Measurements from ENCODE around the gene MAP3K10.
A peak's percentile ranks its signal among the peaks of the same experiment; 100 is the strongest.
"Not testable (repeated sequence)": the region's sequence is repeated elsewhere in the genome, so short reads cannot be mapped to it uniquely, and the experiment has no call there.

Gene MAP3K10

DNA sequence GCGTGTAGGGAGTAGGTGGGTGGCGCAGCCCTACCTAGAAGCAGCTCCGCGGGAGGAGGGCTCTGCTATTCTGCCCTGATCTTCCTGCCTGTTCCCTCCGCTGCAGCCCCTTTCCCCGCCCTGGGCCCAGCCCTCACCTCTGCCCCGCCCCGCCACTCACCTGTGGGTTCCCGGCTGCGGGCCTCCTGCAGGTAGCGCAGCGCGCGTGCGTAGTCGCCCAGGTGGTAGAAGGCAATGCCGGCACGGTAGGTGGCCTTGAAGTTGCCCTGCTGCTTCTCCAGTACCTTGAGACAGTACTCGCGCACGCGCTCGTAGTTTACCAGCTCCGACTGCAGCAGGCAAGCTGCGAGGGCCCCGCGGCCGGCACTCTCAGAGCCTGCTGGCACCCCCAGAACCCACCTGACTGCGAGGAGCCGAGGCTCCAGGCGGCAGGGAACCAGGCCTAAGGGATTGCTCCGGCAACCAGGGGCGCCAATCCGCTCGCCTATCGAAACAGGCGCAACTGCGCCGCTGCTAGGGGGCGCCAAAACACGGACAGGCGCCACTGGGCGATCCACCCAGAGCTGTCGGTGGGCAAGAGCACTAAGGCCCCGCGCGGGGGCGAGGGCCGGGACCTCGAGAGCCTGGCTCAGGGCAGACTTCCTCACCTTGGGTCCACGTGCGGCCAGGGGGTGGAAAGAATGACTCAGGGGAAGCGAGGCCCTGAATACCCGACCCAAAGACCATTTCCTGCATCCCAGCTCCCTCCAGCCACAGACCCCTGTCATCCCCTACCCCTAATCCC lies 26.0 kb downstream of the MAP3K10 start:
- peak in 1 of 14 donors; percentile 52 for DNase-seq

DNA sequence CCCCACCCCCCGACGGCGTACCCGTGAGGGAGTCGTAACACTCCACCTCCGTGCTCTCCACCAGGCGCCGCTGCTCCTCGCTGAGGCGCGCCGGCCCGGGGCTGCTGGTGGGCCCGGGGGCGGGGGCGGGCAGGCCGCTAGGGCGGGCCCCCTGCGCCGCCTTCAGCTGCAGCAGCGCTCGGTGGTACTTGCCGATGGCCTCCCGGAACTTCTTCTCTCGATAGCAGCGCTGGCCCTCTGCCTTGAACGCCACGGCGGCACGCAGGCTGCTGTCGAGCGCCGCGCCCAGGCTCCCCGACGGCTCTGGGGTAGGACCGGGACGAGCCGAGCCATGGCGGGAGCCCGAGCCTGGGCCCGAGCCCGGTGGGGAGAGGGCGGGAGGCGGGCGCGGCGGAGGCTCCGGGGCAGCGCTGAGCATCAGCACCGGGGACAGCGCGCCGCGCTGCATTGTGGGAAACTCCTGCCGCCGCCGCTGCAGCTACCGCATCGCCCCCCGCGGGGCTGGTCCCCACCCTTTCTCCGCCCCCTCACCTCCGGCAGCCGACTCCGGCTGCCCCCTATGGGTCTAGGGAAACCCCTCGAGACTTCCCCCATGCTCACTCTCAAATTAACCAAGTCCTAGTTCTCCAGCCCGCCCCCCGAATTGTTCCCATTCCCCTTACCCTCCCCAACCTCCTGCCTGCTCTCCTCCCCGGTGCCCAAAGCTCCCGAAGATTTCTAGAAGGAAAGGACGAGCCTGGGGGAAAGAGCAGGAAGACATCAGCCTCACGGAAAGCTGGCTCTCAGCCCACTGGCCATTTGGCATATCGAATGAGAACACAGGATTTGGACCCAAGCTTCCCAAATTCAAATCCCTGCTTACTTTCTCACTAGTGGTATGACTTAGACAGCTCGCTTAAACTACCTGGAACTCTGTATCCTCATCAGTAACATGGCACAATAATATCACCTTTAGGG lies 27.0 kb downstream of the MAP3K10 start, which contains the start of gene TTC9B:
TSS of gene TTC9B (minus strand) at position 451 of the 957 bp plus-strand sequence. CDS start at position 448, 3 bp downstream.
- DNase-seq = peak in 8 of 14 donors; percentile 3 to 71 (median 23)

DNA sequence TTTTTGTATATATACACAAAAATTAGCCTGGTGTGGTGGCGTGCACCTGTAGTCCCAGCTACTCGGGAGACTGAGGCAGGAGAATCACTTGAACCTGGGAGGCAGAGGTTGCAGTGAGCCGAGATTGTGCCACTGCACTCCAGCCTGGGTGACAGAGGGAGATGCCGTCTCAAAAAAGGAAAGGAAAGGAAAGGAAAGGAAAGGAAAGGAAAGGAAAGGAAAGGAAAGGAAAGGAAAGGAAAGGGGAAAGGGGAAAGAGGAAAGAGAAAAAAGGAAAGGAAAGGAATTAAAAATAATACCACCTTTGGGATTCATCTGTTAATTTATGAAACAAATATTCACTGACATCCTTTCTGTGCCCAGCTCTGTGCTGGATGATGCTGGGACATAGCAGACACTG lies 27.8 kb downstream of the MAP3K10 start:
- DNase-seq = not testable (repeated sequence)

DNA sequence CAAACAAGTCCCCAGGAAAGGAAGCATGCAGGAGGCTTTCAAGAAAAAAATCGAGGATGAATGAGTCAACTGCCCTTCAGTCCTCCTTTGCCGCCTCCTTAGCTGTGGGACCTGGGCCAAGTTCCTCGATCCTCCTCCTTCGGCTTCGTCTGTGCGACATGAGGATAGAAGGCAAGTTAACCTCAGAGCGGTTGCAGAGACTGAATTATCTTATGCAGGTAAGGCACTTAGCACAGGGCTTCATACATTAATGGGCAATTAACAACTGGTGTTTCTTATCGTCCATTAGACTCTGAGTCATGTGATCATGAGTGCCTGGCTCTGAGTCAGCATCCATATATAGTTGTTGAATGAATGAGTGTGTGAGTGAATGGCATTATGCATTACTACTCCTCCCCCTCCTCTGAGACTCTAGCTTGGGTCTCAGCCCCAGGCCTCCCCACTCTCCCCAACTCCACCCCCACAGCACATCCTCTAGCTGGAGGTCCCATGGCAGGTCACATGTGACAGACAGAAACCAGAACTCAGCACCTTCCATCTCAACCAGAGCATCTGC lies 28.6 kb downstream of the MAP3K10 start:
- DNase-seq = no peak

DNA sequence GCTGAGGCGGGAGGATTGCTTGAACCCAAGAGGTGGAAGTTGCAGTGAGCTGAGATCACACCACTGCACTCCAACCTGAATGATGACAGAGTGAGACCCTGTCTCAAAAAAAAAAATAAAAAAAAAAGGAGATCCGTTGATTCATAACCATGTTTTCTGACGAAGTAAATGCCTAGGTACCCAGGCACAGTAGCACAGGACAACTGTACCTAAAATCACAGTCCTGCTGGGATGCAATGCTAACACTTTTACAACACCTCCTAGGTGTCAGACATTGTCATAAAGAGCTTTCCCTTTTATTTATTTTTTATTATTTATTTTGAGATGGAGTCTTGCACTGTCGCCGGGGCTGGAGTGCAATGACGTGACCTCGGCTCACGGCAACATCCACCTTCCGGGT lies 29.4 kb downstream of the MAP3K10 start:
- no peak for DNase-seq

DNA sequence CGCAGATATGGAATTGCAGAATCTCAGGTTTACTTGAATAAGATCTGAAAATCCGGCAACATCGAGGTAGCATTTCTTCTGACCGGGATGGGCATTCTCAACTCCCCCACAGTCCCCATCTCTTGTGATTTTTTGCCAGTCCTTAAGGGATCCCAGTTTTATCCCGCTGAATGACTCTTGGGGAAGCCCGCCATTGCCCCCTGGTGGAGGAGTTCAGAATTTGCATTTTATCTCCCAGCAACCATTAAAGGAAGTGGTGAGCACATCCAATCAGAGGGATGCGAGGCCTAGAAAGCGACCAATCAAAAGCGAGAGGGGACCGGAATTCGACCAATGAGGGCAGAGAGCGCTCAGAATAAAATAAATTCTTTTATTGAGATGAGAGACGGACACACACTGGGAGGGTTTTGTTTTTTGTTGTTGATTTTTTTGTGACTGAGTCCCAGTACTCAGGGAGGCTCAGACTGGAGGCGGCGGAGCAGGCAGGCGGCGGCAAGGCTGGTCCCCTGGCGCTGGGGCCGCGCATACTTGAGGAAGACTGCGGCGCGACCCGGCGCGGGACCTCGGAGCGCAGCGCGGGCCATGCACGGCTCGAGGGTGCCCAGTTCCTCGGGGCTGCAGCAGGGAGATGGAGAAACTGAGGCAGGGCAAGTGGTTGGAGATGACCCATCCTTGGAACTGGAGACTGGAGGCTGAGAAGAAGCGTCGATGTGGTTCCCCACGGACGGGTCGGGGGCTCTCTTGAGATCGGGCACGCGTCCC lies 30.8 kb downstream of the MAP3K10 start:
- DNase-seq = peak; percentile 3 to 85 (median 68)

DNA sequence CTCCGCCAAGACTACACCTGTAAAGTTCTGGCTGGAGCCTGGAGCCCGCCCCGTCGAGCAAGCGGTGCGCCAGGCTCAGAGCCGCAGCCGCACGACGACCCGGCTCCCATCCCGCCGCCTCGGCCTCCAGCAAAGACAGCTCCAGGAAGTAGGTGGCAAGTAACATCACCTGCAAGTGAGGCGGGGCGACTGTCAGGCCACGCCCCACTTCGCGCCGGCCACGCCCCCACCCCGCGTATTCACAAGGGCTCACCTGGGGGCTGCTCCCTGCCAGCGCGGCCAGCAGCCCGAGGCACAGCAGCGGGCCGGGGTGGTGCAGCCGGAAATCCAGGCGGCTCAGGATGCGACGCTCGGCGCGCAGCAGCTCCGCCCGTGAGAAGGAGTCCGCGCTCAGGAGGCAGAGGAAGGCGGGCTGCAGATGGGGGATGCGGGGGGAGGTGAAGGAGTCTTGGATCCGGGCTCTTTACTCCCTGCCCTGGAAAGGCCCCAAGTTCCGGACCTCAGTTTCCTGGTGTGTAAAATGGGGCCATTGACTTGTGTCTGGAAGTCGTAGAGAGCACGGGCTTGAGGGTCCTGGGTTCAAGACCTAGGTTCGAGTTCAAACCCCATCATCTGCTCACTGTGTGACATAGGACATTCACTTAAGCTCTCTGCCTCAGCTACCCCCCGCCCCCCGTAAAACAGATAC lies 32.1 kb downstream of the MAP3K10 start:
- no peak for DNase-seq

DNA sequence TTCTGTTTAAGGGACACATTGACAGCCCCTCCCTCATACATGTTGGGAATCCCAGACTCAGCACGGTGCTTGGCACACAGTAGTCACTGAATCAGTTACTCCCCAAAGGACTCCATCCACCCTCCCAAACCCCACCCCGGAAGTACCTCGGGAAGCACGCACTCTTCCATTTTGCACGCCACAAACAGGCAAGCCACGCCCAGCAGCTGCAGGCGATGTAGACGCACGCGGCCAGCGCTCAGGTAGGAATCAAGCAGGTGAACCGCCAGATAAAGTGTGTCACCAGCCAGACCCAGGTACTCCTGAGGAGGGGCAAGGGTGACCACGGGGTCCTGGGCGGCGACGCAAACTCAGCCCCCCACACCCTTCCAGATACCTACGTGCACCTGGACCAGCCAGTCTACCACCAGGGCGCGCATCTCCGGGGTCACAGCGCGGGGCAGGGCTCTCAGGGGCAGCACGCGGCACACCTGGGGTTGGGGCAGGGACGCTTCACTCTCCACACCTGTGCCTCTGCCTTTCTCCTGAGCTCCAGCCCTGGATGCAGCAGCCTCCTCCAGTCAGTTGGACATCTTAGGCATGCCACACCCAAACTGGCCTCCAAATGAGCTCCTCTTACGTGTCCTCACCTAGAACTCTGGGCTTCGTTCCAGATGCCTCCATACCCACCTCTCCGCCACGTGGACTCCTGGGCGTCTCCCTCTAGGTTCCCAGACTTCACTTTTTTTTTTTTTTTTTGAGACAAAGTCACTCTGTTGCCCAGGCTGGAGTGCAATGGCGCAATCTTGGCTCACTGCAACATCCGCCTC lies 33.3 kb downstream of the MAP3K10 start:
- no peak for DNase-seq

DNA sequence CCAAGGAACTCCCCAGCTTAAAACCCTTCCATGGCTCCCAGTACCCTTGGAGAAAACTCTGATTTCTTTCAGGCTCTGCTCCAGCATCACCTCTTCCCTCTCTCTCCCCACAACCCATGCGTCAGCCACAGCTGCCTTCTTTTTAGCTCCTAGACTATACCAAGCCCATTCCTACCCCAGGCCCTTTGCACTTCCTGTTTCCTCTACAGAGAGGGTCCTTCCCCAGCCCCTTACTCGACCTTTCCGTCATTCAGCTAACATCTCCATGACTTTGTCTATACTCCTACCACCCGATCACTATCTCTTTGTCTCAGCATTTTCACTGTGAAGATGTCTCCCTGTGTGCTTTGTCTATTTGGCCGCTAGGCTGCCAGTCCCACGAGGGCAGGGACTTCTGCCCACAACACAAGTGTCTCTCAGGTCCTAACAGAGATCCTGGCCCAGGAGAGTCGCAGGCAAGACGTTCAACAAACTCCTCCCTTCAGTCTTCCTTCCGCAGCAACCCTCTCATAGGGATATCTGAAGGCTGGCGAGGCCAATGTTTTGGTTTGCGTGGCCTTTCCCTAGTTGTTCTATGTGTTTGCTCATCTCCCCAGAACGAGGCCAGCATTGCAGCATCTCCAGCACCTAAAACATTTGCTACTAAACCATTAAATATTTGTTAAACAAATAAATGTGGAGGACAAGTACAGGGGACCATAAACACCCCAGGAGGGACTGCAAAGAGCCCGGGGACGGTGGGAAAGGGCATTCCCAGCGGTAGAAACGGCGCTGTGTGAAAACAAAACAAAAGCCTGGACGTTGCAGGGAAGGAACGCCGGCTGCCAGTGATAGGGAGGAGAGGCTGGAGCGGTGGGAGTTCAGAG lies 34.4 kb downstream of the MAP3K10 start:
- peak in 1 of 14 donors; percentile 43 for DNase-seq

DNA sequence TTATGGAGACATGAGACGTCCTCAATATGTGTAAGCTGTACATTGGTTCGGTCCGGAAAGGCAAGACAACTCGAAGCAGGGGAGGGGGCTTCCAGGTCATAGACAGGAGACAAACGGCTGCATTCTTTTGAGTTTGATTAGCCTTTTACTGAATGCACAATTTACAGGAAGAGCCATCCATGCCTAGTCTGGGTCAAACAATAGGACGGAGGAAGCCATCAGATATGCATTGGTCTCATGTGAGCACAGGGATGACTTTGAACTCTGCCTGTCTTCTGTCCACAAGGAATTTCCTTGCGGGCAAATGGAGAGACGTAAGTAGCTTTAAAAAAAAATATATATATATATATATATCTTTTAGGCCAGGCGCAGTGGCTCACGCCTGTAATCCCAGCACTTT lies 37.1 kb downstream of the MAP3K10 start:
- no peak for DNase-seq

DNA sequence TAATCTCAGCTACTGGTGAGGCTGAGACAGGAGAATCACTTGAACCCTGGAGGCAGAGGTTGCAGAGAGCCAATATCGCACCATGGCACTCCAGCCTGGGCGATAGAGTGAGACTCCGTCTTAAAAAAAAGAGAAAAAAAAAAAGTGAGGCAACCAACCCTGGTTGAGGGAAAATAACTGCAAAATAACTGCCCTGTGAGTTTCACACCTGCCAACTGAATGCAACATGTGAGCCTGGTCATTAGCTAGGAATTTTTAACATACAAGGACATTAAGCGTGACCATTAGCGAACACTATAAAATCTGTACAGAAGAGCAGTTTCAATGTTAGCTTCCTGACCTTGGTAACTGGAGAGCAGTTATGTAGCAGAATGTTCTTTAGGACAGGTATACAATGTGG lies 37.6 kb downstream of the MAP3K10 start:
- DNase-seq = no peak

DNA sequence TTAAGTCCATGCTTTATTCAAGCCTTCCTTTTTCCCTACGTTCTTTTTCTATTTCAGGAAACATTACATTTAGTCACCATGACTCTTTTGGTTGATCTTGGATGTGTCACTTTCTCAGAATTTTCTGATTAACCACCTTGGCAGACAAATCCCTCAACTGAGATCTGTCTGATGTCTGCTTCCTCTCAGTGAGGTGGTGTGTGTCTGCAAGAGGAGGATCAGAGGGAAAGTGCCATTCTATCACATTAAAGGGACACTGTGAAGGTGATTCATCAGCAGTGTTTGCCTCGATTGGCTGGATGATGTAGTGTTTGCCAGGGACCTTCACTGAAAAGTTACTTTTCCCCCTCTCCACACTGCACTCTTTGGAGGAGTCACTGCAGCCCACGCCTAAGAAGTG lies 38.3 kb downstream of the MAP3K10 start:
- DNase-seq = no peak

DNA sequence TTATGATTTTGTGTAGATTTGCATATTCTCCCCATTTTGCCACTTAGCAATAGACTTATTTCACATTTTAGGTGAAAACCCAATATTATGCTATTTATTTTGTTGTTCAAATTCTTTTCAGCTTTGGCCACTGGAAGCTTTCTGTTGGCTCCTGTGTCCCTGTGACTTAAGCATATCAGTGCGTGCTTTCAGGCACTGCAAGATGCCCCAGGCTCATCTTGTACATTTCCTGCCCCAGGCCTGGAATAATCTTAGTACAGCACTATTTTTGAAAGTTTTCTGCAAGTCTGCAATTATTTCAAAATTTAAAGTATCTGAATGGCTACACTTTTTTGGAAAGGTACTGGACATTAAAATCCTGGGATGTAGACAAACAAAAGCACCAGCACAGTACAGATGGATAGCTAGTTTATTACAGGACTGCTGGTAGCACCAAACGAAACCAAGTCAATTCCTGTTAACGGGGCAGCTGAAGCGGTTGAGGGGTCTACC lies 38.7 kb downstream of the MAP3K10 start:
- DNase-seq = no peak

DNA sequence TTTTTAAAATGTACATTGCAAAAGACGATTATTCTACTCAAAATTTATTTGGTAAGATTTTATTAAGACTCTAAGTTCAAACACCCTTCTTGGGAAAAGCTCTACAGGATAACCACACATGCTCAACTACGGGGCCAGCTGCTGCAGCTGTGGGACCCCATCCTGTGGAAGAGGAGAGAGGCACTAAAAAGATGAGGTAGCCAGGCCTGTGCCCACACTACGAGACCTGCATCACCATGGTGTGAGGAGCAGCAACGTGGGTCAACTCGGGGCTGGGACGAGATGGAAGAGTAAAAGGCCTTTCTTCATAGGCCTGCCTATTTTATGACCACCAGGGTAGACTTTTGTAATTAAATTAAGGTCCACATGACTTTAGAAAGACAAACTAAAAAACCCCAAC lies 39.8 kb downstream of the MAP3K10 start:
- no peak for DNase-seq

DNA sequence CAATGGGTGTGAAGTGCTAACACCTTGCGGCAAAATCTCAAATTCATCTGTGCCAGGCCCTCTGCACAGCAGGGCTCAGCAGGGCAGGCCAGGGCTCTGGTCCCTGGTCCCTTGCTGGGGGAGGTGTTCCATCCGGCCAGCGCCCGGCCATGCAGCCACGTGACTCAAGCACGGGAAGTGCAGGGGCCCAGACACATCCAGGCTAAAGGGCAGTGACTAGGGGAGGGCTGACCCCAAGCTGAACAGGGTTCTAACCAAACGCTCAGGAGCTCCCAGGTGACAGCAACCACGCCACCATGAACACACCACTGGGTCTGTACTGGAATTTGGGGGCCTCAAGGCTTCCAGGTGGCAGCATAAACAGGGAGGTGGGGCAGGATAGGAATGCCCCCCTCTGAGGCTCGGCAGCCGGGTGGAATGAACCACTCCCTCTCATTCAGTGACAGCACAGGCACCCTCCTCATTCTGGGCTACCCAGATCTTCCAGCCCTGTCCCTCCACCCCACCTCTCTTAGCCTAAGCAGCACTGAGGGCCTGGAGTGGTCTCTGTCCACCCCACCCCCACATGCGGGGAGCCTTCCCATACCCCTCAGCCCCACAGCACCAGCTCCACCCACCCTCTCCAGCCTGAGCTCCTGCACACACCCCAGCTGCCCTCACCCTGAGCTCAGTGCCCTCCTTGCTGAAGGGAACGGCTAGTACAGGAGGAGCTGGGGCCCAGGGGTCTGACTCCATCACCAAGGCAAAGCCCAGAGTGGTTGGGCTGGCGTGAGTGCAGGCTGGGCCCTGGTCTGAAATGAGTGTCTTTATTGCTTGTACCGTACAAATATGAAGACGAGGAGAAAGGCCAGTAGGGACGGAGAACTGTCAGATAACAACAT lies 40.6 kb downstream of the MAP3K10 start:
- DNase-seq = peak in 1 of 14 donors; percentile 16

DNA sequence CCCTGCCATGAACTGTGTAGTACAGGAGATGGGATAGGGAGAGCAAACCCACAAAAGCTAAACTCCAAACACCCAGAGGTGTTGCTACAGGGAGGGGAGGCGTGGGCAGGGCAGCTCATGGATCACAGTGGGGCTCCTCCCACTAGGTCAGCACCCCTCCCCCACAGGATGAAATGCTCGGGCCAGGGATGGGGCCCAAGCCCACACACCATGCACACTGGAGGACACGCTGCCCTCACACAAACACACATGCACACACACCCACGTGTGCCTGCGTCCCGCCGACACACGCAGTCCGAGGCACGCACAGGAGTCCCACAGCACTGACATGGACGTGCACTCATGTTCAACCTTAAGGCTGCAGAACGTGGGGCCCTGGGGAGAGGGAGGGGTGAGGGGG lies 41.3 kb downstream of the MAP3K10 start:
- DNase-seq = no peak

DNA sequence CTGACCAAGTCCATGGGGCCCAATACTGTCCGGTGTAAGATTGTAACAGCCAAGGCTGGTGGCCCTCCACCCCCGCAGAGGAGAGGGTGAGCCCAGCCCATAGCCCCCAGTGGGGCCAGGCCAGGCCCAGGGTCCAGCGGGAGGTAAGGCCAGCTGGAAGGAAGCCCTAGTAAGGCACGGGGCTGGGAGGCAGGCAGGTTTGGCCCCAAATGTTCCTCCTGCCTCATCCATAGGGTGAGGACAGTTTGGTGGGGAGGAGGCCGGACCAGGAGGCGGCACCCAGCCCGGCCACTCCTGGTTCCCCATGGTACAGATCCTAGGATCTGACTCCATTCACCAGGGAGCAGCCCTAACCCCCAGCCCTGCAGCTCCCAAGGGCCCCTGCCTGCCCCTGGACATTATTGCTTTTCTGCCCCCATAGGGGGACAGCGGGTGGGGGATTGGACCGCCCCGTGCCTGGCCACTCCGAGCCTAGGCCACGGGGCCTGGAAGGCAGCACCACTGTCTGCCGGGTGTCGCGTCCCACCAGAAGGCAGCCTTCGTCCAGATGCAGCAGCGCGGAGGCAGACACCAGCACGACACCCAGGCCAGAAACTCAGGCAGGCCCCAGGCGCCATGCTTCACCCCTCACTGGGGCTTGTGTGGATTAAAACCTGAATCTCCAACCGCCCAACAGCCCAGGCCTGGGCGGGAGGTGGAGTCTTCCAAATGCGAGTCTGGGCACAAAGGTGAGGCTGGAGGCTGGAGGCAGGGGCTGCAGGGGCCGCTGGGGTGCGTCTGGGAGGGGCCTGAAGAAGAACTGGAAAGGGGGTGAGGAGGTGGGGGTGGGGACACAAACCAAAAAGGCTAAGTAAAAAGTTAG lies 42.0 kb downstream of the MAP3K10 start:
- no peak for DNase-seq

All from C1 segment of cervical spinal cord (tissue), 14 donors.